ENCODE measurements around the gene GRAMD2A.
"Not testable (repeated sequence)": the region's sequence is repeated elsewhere in the genome, so short reads cannot be mapped to it uniquely, and the experiment has no call there.

Gene GRAMD2A

GRCh38 chr15:72175186-72176044 lies 22.2 kb downstream of the GRAMD2A start:
- H3K4me3 ChIP-seq (ENCODE audit: low read depth, low read length): no peak overlapping the region
- TF ChIP-seq CTCF (IDR thresholded peaks at IDR 0.05; ENCODE audit: low read depth, low read length, missing control alignments): no peak
- in situ Hi-C loops (cut with HindIII; ENCODE audit: low sequenced_read_pairs): no loop called here
- DNase-seq (ENCODE audit: low read depth): no peak

- H3K4me3 ChIP-seq (ENCODE audit: low read depth, low read length): no peak overlapping the region
- no peak for DNase-seq (ENCODE audit: low read depth)
- in situ Hi-C loops (cut with HindIII; ENCODE audit: low sequenced_read_pairs): no loop called here
- no peak for TF ChIP-seq CTCF (IDR thresholded peaks at IDR 0.05; ENCODE audit: low read depth, low read length, missing control alignments)
Observed at GRCh38 chr15:72174551-72175165, 22.9 kb downstream of the GRAMD2A start.

GRCh38 chr15:72173864-72174550 lies 23.6 kb downstream of the GRAMD2A start:
- in situ Hi-C loops (cut with HindIII; ENCODE audit: low sequenced_read_pairs): no loop called here
- TF ChIP-seq CTCF (IDR thresholded peaks at IDR 0.05; ENCODE audit: low read depth, low read length, missing control alignments): no peak
- H3K4me3 ChIP-seq (ENCODE audit: low read depth, low read length): no peak overlapping the region
- DNase-seq (ENCODE audit: low read depth): no peak

GRCh38 chr15:72173401-72173800 lies 24.2 kb downstream of the GRAMD2A start:
- TF ChIP-seq CTCF (IDR thresholded peaks at IDR 0.05; ENCODE audit: low read depth, low read length, missing control alignments): no peak
- H3K4me3 ChIP-seq (ENCODE audit: low read depth, low read length): no peak overlapping the region
- DNase-seq (ENCODE audit: low read depth): no peak
- in situ Hi-C loops (cut with HindIII; ENCODE audit: low sequenced_read_pairs): no loop called here

- in situ Hi-C loops (cut with HindIII; ENCODE audit: low sequenced_read_pairs): no loop called here
- no peak overlapping the region for H3K4me3 ChIP-seq (ENCODE audit: low read depth, low read length)
- TF ChIP-seq CTCF (IDR thresholded peaks at IDR 0.05; ENCODE audit: low read depth, low read length, missing control alignments): no peak
- DNase-seq (ENCODE audit: low read depth): no peak
Observed at GRCh38 chr15:72172796-72173195, 24.8 kb downstream of the GRAMD2A start.

- H3K4me3 ChIP-seq (ENCODE audit: low read depth, low read length); DNase-seq (ENCODE audit: low read depth); in situ Hi-C loops (cut with HindIII; ENCODE audit: low sequenced_read_pairs): not testable (repeated sequence)
Observed at GRCh38 chr15:72171978-72172377, 25.6 kb downstream of the GRAMD2A start.
